Activated T-cell treated with anti-CD3 and anti-CD28 coated beads for 4 hours (primary cell): ENCODE measurements around the gene PCBP3.
"Not testable (repeated sequence)": the region's sequence is repeated elsewhere in the genome, so short reads cannot be mapped to it uniquely, and the experiment has no call there.

Experiments used
- DNase-seq: peaks from one replicate; pipeline ENCODE4 v3.0.0-alpha.2; 2020

The PCBP3 gene

GRCh38 chr21:45940091-45940490 is 296.6 kb downstream of the PCBP3 start:
- no peak for DNase-seq

DNA sequence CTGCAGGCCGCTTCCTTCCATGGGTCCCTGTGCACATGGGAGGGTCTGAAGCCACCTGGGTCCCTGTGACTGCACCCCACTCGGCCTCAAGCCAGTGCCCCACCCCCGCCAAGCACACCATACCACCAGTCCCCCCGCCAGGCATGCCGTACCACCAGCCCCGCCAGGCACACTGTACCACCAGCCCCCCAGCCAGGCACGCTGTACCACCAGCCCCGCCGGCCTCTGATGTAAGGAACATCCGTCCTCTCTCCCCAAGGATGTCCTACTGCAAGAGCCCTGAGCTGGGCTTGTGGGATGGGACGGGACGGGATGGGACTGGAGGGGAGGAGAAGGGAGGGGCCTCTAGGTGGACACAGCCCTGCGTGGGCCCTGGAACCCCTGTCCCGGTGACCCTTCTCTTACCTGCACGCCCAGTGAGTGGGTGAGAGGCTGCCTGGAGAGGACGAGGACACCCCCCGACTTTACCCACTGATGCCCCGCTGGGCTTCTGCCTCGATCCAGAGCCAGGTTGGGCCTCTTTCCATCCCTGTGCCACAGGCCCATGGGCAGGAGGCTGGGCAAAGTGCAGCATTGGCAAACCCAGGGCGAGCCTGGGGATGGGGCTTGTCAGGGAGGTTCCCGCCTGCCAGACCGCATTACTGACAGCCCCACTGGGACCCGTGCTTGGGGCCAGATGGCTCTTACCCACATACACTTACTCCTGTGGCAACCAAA is 297.3 kb downstream of the PCBP3 start:
- DNase-seq: no peak

- no peak for DNase-seq
These were observed 297.8 kb downstream of the PCBP3 start for GRCh38 chr21:45941338-45941710.

GRCh38 chr21:45941717-45942546 is 298.4 kb downstream of the PCBP3 start:
- DNase-seq: no peak

- no peak for DNase-seq
These were observed 299.5 kb downstream of the PCBP3 start for GRCh38 chr21:45942755-45943629.

- DNase-seq: no peak
These were observed 300.4 kb downstream of the PCBP3 start for GRCh38 chr21:45943630-45944540.

GRCh38 chr21:45944601-45945000 is 301.1 kb downstream of the PCBP3 start:
- no peak for DNase-seq

- DNase-seq: no peak
These were observed 301.7 kb downstream of the PCBP3 start for GRCh38 chr21:45945066-45945867.

DNA sequence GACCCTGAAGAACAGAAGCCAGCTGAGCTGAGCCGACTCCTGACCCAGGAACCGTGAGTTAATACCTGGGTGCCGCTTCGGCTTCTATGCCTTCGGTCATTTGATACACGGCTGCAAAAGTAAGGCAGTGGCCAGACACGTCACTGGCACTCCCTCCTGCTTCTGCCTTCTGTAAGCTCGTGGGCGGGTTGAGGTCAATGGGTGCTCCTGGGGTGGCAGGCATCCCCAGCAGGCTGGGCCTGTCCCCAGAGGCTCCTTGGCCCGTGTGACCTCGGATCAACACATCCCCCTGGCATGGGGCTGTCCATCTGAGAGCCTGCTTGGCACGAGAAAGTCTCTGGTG is 302.3 kb downstream of the PCBP3 start:
- DNase-seq: no peak

DNA sequence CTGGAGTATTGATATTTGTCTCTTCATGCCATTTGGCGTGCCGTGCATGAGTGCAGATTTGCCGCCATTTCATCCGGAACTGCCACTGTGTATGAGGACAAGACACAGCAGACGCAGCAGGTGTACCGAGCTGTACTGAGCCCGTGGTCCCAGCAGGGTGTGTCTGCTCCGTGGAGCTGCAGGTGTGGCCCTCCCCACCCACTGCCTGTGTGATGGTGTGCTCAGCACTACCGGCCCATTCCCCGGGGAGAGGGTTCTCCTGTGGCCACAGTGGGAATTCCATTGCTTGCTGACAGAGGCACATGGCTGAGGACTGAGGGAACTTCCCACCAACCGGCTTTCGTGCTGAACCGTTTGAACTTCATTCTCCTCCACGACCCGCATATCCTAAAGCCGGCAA is 303.8 kb downstream of the PCBP3 start:
- no peak for DNase-seq

GRCh38 chr21:45947716-45948255 is 304.3 kb downstream of the PCBP3 start:
- DNase-seq: no peak

DNA sequence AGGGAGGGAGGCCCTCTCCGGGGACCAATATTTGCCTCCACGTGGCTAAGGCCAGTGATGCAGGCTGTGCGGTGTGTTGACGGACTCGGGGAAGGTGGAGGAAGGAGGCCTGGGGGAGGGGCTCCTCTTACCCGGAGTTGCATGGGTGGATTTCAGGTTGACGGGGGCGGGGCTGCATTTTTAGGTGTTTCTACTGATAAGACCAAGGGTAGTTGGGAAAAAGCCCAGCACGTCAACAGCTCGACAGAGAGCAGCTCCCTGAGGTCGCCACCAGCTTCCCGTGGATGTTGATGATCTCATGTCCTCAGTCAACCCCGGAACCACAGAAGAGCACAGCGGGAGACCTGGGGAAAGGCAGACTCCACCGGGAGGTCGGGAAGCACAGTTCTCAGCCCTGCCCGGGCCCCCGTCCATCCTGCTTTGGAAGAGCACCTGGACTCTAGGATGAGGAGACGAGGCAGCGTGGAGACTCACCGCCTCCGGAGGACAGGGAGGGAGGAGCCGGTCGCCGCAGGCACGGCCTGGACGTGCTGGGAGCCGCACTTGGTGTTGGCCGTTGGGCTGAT is 305.1 kb downstream of the PCBP3 start:
- no peak for DNase-seq

DNA sequence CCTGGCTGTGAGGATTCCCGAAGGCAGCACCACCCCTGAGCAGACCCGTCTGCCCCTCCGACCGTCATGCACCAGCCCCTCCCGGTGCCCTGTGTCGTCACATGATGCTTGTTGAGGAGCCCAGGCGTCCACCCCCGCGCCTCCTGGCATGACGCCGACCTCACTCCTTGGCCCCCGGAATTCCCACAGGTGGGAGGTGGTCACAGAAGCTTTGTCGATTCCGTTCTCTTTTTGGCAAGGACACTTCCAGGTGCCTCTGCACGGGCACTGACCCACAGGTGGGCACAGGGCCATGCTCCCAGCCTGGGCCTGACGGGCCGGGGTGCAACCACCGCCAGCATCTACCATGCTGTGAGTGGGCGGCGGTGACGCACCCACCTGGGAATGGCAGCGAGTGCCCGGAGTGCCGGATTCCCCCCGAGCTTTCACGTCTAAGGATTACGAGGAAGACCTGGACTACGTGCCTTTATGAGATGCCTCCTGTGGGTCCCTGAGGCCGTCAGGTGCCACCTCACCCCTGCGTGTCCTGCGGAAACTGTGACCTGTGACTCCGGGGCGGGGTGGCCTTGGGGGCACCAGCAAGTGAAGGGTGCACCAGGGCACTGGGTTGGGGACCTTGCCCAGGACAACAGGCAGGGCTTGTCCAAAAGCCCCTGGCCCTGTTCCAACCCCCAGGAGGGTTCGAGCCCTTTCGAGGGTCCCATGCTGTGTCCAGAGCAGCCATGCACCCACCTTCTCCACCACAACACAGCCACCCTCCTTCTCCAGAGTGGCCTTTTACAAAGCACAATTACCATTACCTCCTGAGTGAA is 306.6 kb downstream of the PCBP3 start:
- DNase-seq: no peak

DNA sequence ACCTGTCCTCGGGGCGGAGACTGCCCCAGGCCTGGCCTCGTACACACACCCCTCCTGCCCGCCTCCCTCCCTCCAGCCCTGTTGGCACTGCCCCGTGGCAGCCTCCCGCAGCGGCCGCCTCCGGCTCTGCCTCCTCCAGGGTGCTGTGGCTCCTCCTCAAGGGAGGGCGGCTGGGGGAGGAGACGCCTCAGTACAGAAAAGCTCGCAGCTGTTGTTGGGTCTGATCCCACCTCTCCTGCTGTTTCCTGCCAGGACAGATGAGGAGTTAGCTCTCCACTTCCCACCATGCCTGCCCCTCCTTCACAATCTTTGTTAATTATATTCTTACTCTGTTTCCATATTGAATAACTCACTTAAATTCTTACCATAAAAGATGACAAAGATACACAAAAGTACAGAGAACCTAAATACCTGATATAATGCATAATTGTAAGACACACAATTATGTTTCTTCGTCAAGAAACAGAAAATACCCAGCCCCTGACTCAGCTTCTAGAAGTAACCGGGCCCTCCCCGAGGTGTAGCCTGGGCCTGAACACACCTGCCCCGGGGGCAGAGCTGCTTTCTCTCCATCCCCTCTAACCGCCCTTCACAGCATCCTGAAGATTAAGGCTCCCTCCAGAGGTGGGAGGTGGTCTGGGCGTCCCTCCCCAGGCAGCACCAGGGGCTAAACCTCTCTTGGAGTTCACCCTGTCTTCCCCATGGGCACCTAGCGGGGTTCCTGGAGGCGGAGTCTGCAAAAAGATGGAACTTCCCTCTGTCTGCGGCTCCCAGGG is 307.4 kb downstream of the PCBP3 start:
- no peak for DNase-seq

- DNase-seq: no peak
These were observed 308.2 kb downstream of the PCBP3 start for GRCh38 chr21:45951676-45952075.

GRCh38 chr21:45952527-45952926 is 309.0 kb downstream of the PCBP3 start:
- not testable (repeated sequence) for DNase-seq

DNA sequence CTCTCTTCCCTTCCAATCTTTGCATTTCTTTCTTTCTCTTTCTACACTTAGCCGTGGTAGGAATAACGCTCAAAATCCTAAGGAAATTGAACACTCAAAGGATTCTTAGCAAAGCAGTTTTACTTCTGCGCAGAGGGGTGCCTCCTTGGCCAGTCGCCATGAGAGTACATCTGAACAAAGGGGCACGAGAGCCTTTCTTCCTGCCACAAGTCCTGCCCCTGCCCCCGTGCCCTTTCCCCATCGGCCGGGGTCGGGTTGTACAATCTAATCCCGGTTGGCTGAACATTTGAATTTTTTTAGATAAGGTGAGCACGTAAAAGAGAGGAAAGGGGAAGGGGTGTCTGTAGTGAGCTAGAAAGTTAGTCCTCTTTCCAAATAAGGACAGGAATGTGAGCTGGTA is 309.4 kb downstream of the PCBP3 start:
- no peak for DNase-seq

GRCh38 chr21:45954261-45954660 is 310.7 kb downstream of the PCBP3 start:
- no peak for DNase-seq

DNA sequence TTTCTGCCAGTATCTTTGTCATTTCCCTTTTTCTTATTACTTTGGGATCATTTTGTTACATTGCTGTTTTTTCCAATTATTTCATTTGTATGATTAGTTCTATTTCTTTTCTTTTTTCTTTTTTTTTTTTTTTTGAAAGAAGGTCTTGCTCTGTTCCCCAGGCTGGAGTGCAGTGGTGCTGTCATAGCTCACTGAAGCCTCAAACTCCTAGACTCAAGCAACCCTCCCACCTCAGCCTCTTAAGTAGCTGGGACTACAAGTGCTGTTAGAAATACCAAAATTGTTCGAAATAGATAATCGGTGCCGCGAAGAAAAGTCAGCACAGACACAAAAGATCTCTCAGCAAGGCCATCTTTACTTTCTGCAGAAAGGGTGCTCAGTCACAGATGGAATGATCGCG is 311.4 kb downstream of the PCBP3 start:
- DNase-seq: no peak
